GM12873 (cell line): ENCODE measurements around the gene CMTR2.

Experiments used
- CTCF ChIP-seq: IDR thresholded peaks from 2 replicates; pipeline ENCODE4 v1.5.1; 2012; ENCODE audit warnings: low read depth, mild to moderate bottlenecking, moderate library complexity, low read length, control low read depth; ENCODE audit not compliant: insufficient read depth; ENCODE audit errors: missing control alignments

CMTR2 gene

GRCh38 chr16:71289732-71290062 is 495 bp upstream of the CMTR2 start:
- TF ChIP-seq CTCF, result no peak

DNA sequence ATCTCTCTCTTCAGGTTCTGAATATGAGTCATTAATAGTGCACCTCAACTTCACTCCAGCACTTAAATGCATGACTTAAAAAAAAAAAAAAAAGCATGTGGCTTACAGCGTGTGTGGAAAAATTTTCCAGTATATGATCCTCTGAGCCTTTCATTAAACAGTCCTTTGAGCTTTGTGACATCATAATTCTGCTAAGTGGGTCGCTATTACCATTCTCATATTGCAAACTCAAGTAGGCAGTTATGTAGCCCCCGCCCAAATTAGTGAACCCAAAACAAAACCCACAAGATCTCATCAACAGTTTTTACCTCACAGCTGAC is 672 bp downstream of the CMTR2 start:
- no peak for TF ChIP-seq CTCF

DNA sequence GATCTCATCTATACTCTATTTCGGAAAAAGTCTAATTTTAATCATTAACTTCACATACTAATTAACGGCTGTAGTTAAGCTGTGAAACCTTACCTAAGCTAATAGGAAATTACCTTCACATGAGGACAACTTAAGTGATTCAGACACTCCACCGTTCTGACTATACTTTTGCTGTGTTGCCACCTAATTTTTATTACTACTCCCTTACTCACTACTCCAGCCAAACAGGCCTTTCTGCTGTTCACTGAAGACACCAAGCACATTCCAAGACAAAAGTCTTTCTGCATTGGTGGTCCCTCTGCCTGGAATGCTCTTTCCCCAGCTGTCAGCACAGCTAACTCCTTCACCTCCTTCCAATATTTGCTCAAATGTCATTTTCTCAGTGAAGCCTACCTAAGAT is 1.3 kb downstream of the CMTR2 start:
- no peak for TF ChIP-seq CTCF

- TF ChIP-seq CTCF, result no peak
Measured at GRCh38 chr16:71287454-71287853, 1.7 kb downstream of the CMTR2 start.

GRCh38 chr16:71283612-71284011 is 5.6 kb downstream of the CMTR2 start:
- TF ChIP-seq CTCF, result no peak

GRCh38 chr16:71282943-71283342 is 6.3 kb downstream of the CMTR2 start:
- TF ChIP-seq CTCF, result no peak

- no peak for TF ChIP-seq CTCF
Measured at GRCh38 chr16:71276589-71277334, 12.4 kb downstream of the CMTR2 start.
